H1 (cell line): Measurements from ENCODE around the gene RNU11. TPM values are rescaled to one million over a fixed set of nuclear protein-coding genes. Genes with fewer than 3 reads are reported as not detected.

Experiments
- CTCF ChIA-PET: fragments of 300-600 bp; sonication (Branson Sonifier 250); formaldehyde crosslinking; loops from one replicate; lab custom pipeline; 2021; ENCODE audit not compliant: partially characterized antibody; lab: Charles Lee
- POLR2A ChIA-PET: fragments of 300-600 bp; sonication (Branson Sonifier 250); formaldehyde crosslinking; loops from one replicate; lab custom pipeline; 2021; ENCODE audit warnings: inconsistent platforms; ENCODE audit not compliant: partially characterized antibody; lab: Charles Lee
- DNase-seq, 2 experiments: peaks; one replicate each; pipeline versions ENCODE4 v3.0.0 to v3.0.0-alpha.2; 2010 to 2022; ENCODE audit warnings: low spot score in 2 of 2, low read depth in 1 of 2, mixed read lengths in 1 of 2
- FAIRE-seq: peaks from 2 replicates; lab custom pipeline; 2011; peaks lifted over from hg19 to GRCh38; lab: Jason Lieb, UNC
- H2AFZ ChIP-seq: 2 replicates; pipeline ENCODE4 v1.8.1; 2012; ENCODE audit warnings: low read length, inconsistent platforms
- H2AK5ac ChIP-seq: 2 replicates; pipeline ENCODE4 v1.6.1; 2013; ENCODE audit warnings: low read depth, low read length
- H2BK120ac ChIP-seq: replicated peaks from 2 replicates; pipeline ENCODE3; 2013; ENCODE audit warnings: low read depth, low read length, inconsistent platforms
- H2BK12ac ChIP-seq: 2 replicates; pipeline ENCODE4 v1.6.1; 2013; ENCODE audit warnings: low read depth, low read length
- H2BK15ac ChIP-seq: 2 replicates; pipeline ENCODE4 v1.6.1; 2013; ENCODE audit warnings: low read length
- H2BK20ac ChIP-seq: 2 replicates; pipeline ENCODE4 v1.6.1; 2013; ENCODE audit warnings: low read length
- H2BK5ac ChIP-seq: 2 replicates; pipeline ENCODE4 v1.6.1; 2013; ENCODE audit warnings: low read depth, low read length
- H3K14ac ChIP-seq: 2 replicates; pipeline ENCODE4 v1.6.1; 2013; ENCODE audit warnings: inconsistent platforms; ENCODE audit not compliant: insufficient read length
- H3K18ac ChIP-seq: 2 replicates; pipeline ENCODE4 v1.6.1; 2013; ENCODE audit warnings: low read length; ENCODE audit errors: extremely low read depth
- H3K23ac ChIP-seq: 2 replicates; pipeline ENCODE4 v1.6.1; 2013; ENCODE audit warnings: inconsistent platforms; ENCODE audit not compliant: insufficient read length
- H3K23me2 ChIP-seq: 2 replicates; pipeline ENCODE4 v1.6.1; 2013; ENCODE audit warnings: low read depth, low read length
- H3K27ac ChIP-seq: 2 replicates; pipeline ENCODE4 v1.6.1; 2011; ENCODE audit warnings: low read depth, low read length, inconsistent platforms
- H3K27me3 ChIP-seq, 4 experiments: replicated peaks in 1 of 4; 1 replicate in 1 of 4; 2 replicates in 3 of 4; pipeline versions ENCODE4 v1.6.1 to v1.8.1; 2011 to 2013; ENCODE audit warnings: low read length in 3 of 4, mild to moderate bottlenecking in 3 of 4, inconsistent platforms in 2 of 4, mixed read lengths in 2 of 4, moderate library complexity in 1 of 4; ENCODE audit not compliant: control insufficient read depth in 3 of 4, insufficient read depth in 3 of 4; ENCODE audit errors: extremely low read depth in 1 of 4
- H3K36me3 ChIP-seq, 4 experiments: 2 replicates each; pipeline versions ENCODE4 v1.6.1 to v1.8.1; 2011 to 2013; ENCODE audit warnings: mild to moderate bottlenecking in 4 of 4, low read length in 3 of 4, moderate library complexity in 2 of 4, control low read depth in 1 of 4, inconsistent platforms in 1 of 4; ENCODE audit not compliant: insufficient read depth in 4 of 4, control insufficient read depth in 2 of 4
- H3K4ac ChIP-seq: replicated peaks from 2 replicates; pipeline ENCODE3; 2013; ENCODE audit warnings: low read length, low read depth, mixed read lengths, inconsistent platforms; ENCODE audit not compliant: insufficient read length
- H3K4me1 ChIP-seq, 4 experiments: replicated peaks in 1 of 4; 1 replicate in 1 of 4; 2 replicates in 3 of 4; pipeline versions ENCODE4 v1.6.1 to v1.8.1; 2011 to 2013; ENCODE audit warnings: low read length in 3 of 4, inconsistent platforms in 2 of 4, mixed read lengths in 1 of 4; ENCODE audit not compliant: insufficient read depth in 4 of 4, control insufficient read depth in 3 of 4
- H3K4me2 ChIP-seq, 2 experiments: 2 replicates each; pipeline versions ENCODE4 v1.6.1 to v1.8.1; 2011 to 2013; ENCODE audit warnings: low read depth in 2 of 2, low read length in 2 of 2, control low read depth in 1 of 2, inconsistent platforms in 1 of 2, mild to moderate bottlenecking in 1 of 2; ENCODE audit not compliant: insufficient read depth in 1 of 2
- H3K4me3 ChIP-seq, 4 experiments: fragments of 200-600, 300-600 bp in 1 of 4; sonication (generic), shearing (Covaris generic), sonication (Bioruptor Twin) in 1 of 4; 2 replicates each; pipeline versions ENCODE4 v1.5.1 to v1.8.1; 2011 to 2016; ENCODE audit warnings: low read length in 4 of 4, low read depth in 3 of 4, control low read depth in 2 of 4, inconsistent platforms in 2 of 4, mild to moderate bottlenecking in 2 of 4, mixed read lengths in 1 of 4, moderate library complexity in 1 of 4; ENCODE audit not compliant: insufficient read depth in 2 of 4; ENCODE audit errors: extremely low read depth in 1 of 4
- H3K56ac ChIP-seq: replicated peaks from 2 replicates; pipeline ENCODE3; 2013; ENCODE audit warnings: low read depth, mild to moderate bottlenecking, mixed read lengths, low read length, inconsistent platforms; ENCODE audit not compliant: insufficient read length
- H3K79me1 ChIP-seq: 2 replicates; pipeline ENCODE4 v1.6.1; 2013; ENCODE audit warnings: low read depth, low read length, control low read depth
- H3K79me2 ChIP-seq, 2 experiments: 2 replicates each; pipeline versions ENCODE4 v1.6.1 to v1.8.1; 2012 to 2013; ENCODE audit warnings: low read length in 2 of 2, mild to moderate bottlenecking in 2 of 2, inconsistent platforms in 1 of 2; ENCODE audit not compliant: insufficient read depth in 2 of 2, control insufficient read depth in 1 of 2
- H3K9ac ChIP-seq, 4 experiments: replicated peaks in 1 of 4; 1 replicate in 1 of 4; 2 replicates in 3 of 4; pipeline versions ENCODE4 v1.6.1 to v1.8.1; 2011 to 2013; ENCODE audit warnings: low read depth in 3 of 4, low read length in 3 of 4, control low read depth in 2 of 4, mild to moderate bottlenecking in 2 of 4, moderate library complexity in 2 of 4, inconsistent platforms in 1 of 4; ENCODE audit errors: extremely low read depth in 1 of 4
- H3K9me3 ChIP-seq, 2 experiments: 2 replicates each; pipeline versions ENCODE4 v1.6.1 to v1.8.1; 2012 to 2013; ENCODE audit warnings: mild to moderate bottlenecking in 2 of 2, moderate library complexity in 2 of 2, control low read depth in 1 of 2, inconsistent platforms in 1 of 2, low read depth in 1 of 2, low read length in 1 of 2, mixed read lengths in 1 of 2; ENCODE audit not compliant: insufficient read depth in 2 of 2
- H4K20me1 ChIP-seq, 2 experiments: replicated peaks in 1 of 2; 2 replicates each; pipeline versions ENCODE3 to v1.8.1; 2011 to 2013; ENCODE audit warnings: inconsistent platforms in 2 of 2, low read length in 2 of 2, mild to moderate bottlenecking in 1 of 2; ENCODE audit not compliant: insufficient read depth in 2 of 2, control insufficient read depth in 1 of 2
- H4K5ac ChIP-seq: 2 replicates; pipeline ENCODE4 v1.6.1; 2013; ENCODE audit warnings: low read length, low read depth, mixed read lengths, inconsistent platforms; ENCODE audit not compliant: insufficient read length
- H4K8ac ChIP-seq: 2 replicates; pipeline ENCODE4 v1.8.0; 2013; ENCODE audit warnings: mild to moderate bottlenecking, moderate library complexity, low read length, inconsistent platforms; ENCODE audit not compliant: insufficient read depth; ENCODE audit errors: extremely low read depth
- H4K91ac ChIP-seq: replicated peaks from 2 replicates; pipeline ENCODE3; 2013; ENCODE audit warnings: low read length, mixed read lengths, inconsistent platforms; ENCODE audit not compliant: insufficient read length
- WGBS, 2 experiments: shearing (Covaris generic) in 1 of 2; methylation state at CpG; one replicate each; pipeline versions ENCODE4 v1.1.6 to v1.1.7; 2013 to 2015; ENCODE audit warnings: low lambda C conversion rate in 2 of 2, mixed read lengths in 2 of 2, inconsistent platforms in 1 of 2, low coverage in 1 of 2, missing lambda C conversion rate in 1 of 2; ENCODE audit not compliant: insufficient replicate concordance in 2 of 2, insufficient coverage in 1 of 2, insufficient read length in 1 of 2; ENCODE audit errors: extremely low coverage in 1 of 2, missing lambda C conversion rate in 1 of 2; 5-methylcytosine and 5-hydroxymethylcytosine counted together
- polyA plus RNA-seq, 7 experiments: library from polyadenylated mRNA; depleted of rRNA in 3 of 7; stranded (reverse) in 5 of 7; unstranded in 2 of 7; fragments of >200 nt in 5 of 7; fragments of 200-250 nt in 2 of 7; gene quantifications; 1 replicate in 5 of 7; 2 replicates in 1 of 7; 4 replicates in 1 of 7; pipeline versions ENCODE4 v1.2.1 to v1.2.3, GENCODE V29; 2011 to 2013; ENCODE audit warnings: missing spikeins in 2 of 7, mixed read lengths in 2 of 7
- total RNA-seq: library from RNA; stranded (reverse); fragmentation: NEBNext Ultra II Directional; extraction: Animal tissue kit (Norgen Biotek cat#: 25700); gene quantifications from 2 replicates; pipeline ENCODE4 v1.2.1, GENCODE V29; 2021

The RNU11 gene
- total and polyA plus RNA-seq, 2 of the 8 experiments (the other 6 are each of a cell fraction or from before 2014, with no cell fraction given): not detected

- Histone ChIP-seq H3K23ac (no peak overlapping the region), H3K4me2 (no peak overlapping the region), H3K79me2 (peaks cover 0 to 7% of the 10 kb centered on the region in 2 experiments; a peak in 2 of 4 replicates), H4K8ac (no peak overlapping the region), H2BK5ac (no peak overlapping the region), H4K91ac (no peak overlapping the region), H3K9me3 (no peaks in the 10 kb centered on the region), H3K18ac (no peak overlapping the region), H4K5ac (no peak overlapping the region), H2BK20ac (no peak overlapping the region), H3K27me3 (no peaks in the 10 kb centered on the region), H2BK15ac (no peak overlapping the region), H3K4ac (no peak overlapping the region), H3K4me1 (peaks cover 0 to 5% (median 4%) of the 10 kb centered on the region in 4 experiments; a peak in 4 of 7 replicates), H3K9ac (no peak overlapping the region), H3K36me3 (no peaks in the 10 kb centered on the region), H3K14ac (no peak overlapping the region), H4K20me1 (no peaks in the 10 kb centered on the region), H3K23me2 (peaks cover 6% of the 10 kb centered on the region), H3K27ac (no peak overlapping the region), H3K79me1 (no peaks in the 10 kb centered on the region), H2AFZ (no peak overlapping the region), H3K56ac (no peak overlapping the region), H3K4me3 (no peak overlapping the region), H2BK120ac (no peak overlapping the region), H2AK5ac (no peak overlapping the region), H2BK12ac (no peak overlapping the region)
- ChIA-PET POLR2A (interaction anchor here (0.7 to 9.3 kb wide), 6 partner anchors 26 to 352 kb away, joined by 3 to 132 read pairs (median 4); partner anchors contain the start of genes RCC1 and YTHDF2), CTCF (interaction anchor here (0.6 to 5.1 kb wide), 4 partner anchors 24 to 231 kb away, joined by 3 to 31 read pairs (median 3); no protein-coding TSS in a partner anchor)
- DNase-seq (no peak), FAIRE-seq (no peak)
- 93% methylated on average over 1 of the region's 1 CpG; no CpG with 5 or more reads in 1 of the 2 experiments for WGBS, 2 experiments
Measured at GRCh38 chr1:28646040-28646439, 2.4 kb upstream of the RNU11 start.
